Measurements from ENCODE around the gene FAM13A. TPM values are rescaled to one million over a fixed set of nuclear protein-coding genes. Genes with fewer than 3 reads are reported as not detected.

The FAM13A gene
- total and polyA plus RNA-seq, 2 experiments from 2014 or later: 19.3 to 44.2 TPM

- H3K4me3 ChIP-seq: no peak overlapping the region
- TF ChIP-seq EZH2phosphoT487 (IDR thresholded peaks at IDR 0.05; ENCODE audit: low read depth, severe bottlenecking, unreplicated experiment) (no peak), EZH2 (IDR thresholded peaks at IDR 0.05; ENCODE audit: borderline replicate concordance) (no peak), CTCF (IDR thresholded peaks at IDR 0.05; ENCODE audit: poor library complexity) (no peak)
- H3K27me3 ChIP-seq: no peaks in the 10 kb centered on the region
- no peaks in the 10 kb centered on the region for H3K79me2 ChIP-seq
- H3K36me3 ChIP-seq (replicated peaks; ENCODE audit: insufficient read depth, low read depth): no peaks in the 10 kb centered on the region
- H3K4me1 ChIP-seq (ENCODE audit: insufficient read depth): no peaks in the 10 kb centered on the region
- H3K27ac ChIP-seq: no peak overlapping the region
- H3K9me2 ChIP-seq (replicated peaks; ENCODE audit: insufficient read depth): no peaks in the 10 kb centered on the region
- no peak overlapping the region for H2AFZ ChIP-seq
- no peaks in the 10 kb centered on the region for H3K9me3 ChIP-seq (ENCODE audit: low read depth)
- H3K4me2 ChIP-seq: no peak overlapping the region
- no peak for DNase-seq (ENCODE audit: low spot score)
- no peaks in the 10 kb centered on the region for H4K20me1 ChIP-seq (ENCODE audit: insufficient read depth, poor library complexity, severe bottlenecking)
These were observed 20.8 kb upstream of the FAM13A start for GRCh38 chr4:89077761-89078160.

GRCh38 chr4:89072921-89073320 is 15.9 kb upstream of the FAM13A start:
- H3K27me3 ChIP-seq: no peaks in the 10 kb centered on the region
- H4K20me1 ChIP-seq (ENCODE audit: insufficient read depth, poor library complexity, severe bottlenecking): no peaks in the 10 kb centered on the region
- no peaks in the 10 kb centered on the region for H3K4me1 ChIP-seq (ENCODE audit: insufficient read depth)
- DNase-seq (ENCODE audit: low spot score): no peak
- no peaks in the 10 kb centered on the region for H3K9me3 ChIP-seq (ENCODE audit: low read depth)
- no peak overlapping the region for H3K27ac ChIP-seq
- no peak overlapping the region for H3K4me3 ChIP-seq
- H3K36me3 ChIP-seq (replicated peaks; ENCODE audit: insufficient read depth, low read depth): no peaks in the 10 kb centered on the region
- no peaks in the 10 kb centered on the region for H3K79me2 ChIP-seq
- no peak overlapping the region for H3K4me2 ChIP-seq
- no peaks in the 10 kb centered on the region for H3K9me2 ChIP-seq (replicated peaks; ENCODE audit: insufficient read depth)
- no peak overlapping the region for H2AFZ ChIP-seq
- TF ChIP-seq EZH2 (IDR thresholded peaks at IDR 0.05; ENCODE audit: borderline replicate concordance) (no peak), EZH2phosphoT487 (IDR thresholded peaks at IDR 0.05; ENCODE audit: low read depth, severe bottlenecking, unreplicated experiment) (no peak), CTCF (IDR thresholded peaks at IDR 0.05; ENCODE audit: poor library complexity) (no peak)
- WGBS (ENCODE audit: low lambda C conversion rate, missing lambda C conversion rate): 100% methylated on average over 1 of the region's 1 CpG

GRCh38 chr4:89071311-89071710 is 14.3 kb upstream of the FAM13A start:
- Histone ChIP-seq H3K4me1 (ENCODE audit: insufficient read depth) (no peaks in the 10 kb centered on the region), H3K4me3 (no peak overlapping the region), H3K36me3 (replicated peaks; ENCODE audit: insufficient read depth, low read depth) (no peaks in the 10 kb centered on the region), H3K27ac (no peak overlapping the region), H2AFZ (no peak overlapping the region), H3K9me2 (replicated peaks; ENCODE audit: insufficient read depth) (no peaks in the 10 kb centered on the region), H3K4me2 (no peak overlapping the region), H3K9me3 (ENCODE audit: low read depth) (no peaks in the 10 kb centered on the region), H3K27me3 (no peaks in the 10 kb centered on the region), H4K20me1 (ENCODE audit: insufficient read depth, poor library complexity, severe bottlenecking) (no peaks in the 10 kb centered on the region), H3K79me2 (no peaks in the 10 kb centered on the region)
- no peak for TF ChIP-seq CTCF (IDR thresholded peaks at IDR 0.05; ENCODE audit: poor library complexity)
- no peak for TF ChIP-seq EZH2 (IDR thresholded peaks at IDR 0.05; ENCODE audit: borderline replicate concordance)
- TF ChIP-seq EZH2phosphoT487 (IDR thresholded peaks at IDR 0.05; ENCODE audit: low read depth, severe bottlenecking, unreplicated experiment): no peak
- no peak for DNase-seq (ENCODE audit: low spot score)
- WGBS (ENCODE audit: low lambda C conversion rate, missing lambda C conversion rate): 90% methylated on average over 3 of the region's 3 CpGs

GRCh38 chr4:89070041-89070440 is 13.1 kb upstream of the FAM13A start:
- no peak overlapping the region for H3K4me2 ChIP-seq
- H3K4me1 ChIP-seq (ENCODE audit: insufficient read depth): no peaks in the 10 kb centered on the region
- no peak overlapping the region for H2AFZ ChIP-seq
- no peaks in the 10 kb centered on the region for H4K20me1 ChIP-seq (ENCODE audit: insufficient read depth, poor library complexity, severe bottlenecking)
- H3K36me3 ChIP-seq (replicated peaks; ENCODE audit: insufficient read depth, low read depth): no peaks in the 10 kb centered on the region
- no peak overlapping the region for H3K4me3 ChIP-seq
- TF ChIP-seq EZH2 (IDR thresholded peaks at IDR 0.05; ENCODE audit: borderline replicate concordance) (no peak), CTCF (IDR thresholded peaks at IDR 0.05; ENCODE audit: poor library complexity) (no peak), EZH2phosphoT487 (IDR thresholded peaks at IDR 0.05; ENCODE audit: low read depth, severe bottlenecking, unreplicated experiment) (no peak)
- no peak for DNase-seq (ENCODE audit: low spot score)
- 97% methylated on average over 2 of the region's 2 CpGs for WGBS (ENCODE audit: low lambda C conversion rate, missing lambda C conversion rate)
- H3K27me3 ChIP-seq: no peaks in the 10 kb centered on the region
- H3K27ac ChIP-seq: no peak overlapping the region
- H3K9me2 ChIP-seq (replicated peaks; ENCODE audit: insufficient read depth): no peaks in the 10 kb centered on the region
- no peaks in the 10 kb centered on the region for H3K9me3 ChIP-seq (ENCODE audit: low read depth)
- H3K79me2 ChIP-seq: no peaks in the 10 kb centered on the region

All from hepatocyte (in vitro differentiated cells).